Uterus (tissue), 4 donors: ENCODE data around the gene RBBP8NL. TPM values are rescaled to one million over a fixed set of nuclear protein-coding genes. Genes with fewer than 3 reads are reported as not detected.

Experiments
- DNase-seq, 2 donors: peaks; one replicate each; pipeline ENCODE4 v3.0.0-alpha.2; 2019 to 2020
- H3K27ac ChIP-seq, 2 donors: fragments of 200-600 bp; sonication (generic); 1 replicate in 1 of 2; 2 replicates in 1 of 2; pipeline ENCODE4 v1.5.1; 2016 to 2018
- H3K27me3 ChIP-seq, 2 donors: fragments of 200-600 bp; sonication (generic); one replicate each; pipeline ENCODE4 v1.5.1; 2018 to 2019; ENCODE audit warnings: control low read depth in 1 of 2
- H3K36me3 ChIP-seq, 2 donors: fragments of 200-600 bp; sonication (generic); one replicate each; pipeline ENCODE4 v1.5.1; 2019; ENCODE audit warnings: control low read depth in 1 of 2
- H3K4me1 ChIP-seq, 2 donors: fragments of 200-600 bp; sonication (generic); one replicate each; pipeline ENCODE4 v1.5.1; 2018 to 2019; ENCODE audit warnings: control low read depth in 1 of 2
- H3K4me3 ChIP-seq, 2 donors: fragments of 200-600 bp; sonication (generic); 1 replicate in 1 of 2; 2 replicates in 1 of 2; pipeline ENCODE4 v1.5.1; 2018 to 2019; ENCODE audit warnings: mild to moderate bottlenecking in 1 of 2
- H3K9me3 ChIP-seq, 2 donors: fragments of 200-600 bp; sonication (generic); one replicate each; pipeline ENCODE4 v1.5.1; 2019; ENCODE audit warnings: control low read depth in 1 of 2
- POLR2A ChIP-seq, 2 donors: fragments of 450-650 bp; IDR thresholded peaks; one replicate each; pipeline ENCODE4 v1.6.1; 2016; ENCODE audit warnings: antibody characterized with exemption in 2 of 2, mild to moderate bottlenecking in 1 of 2, moderate library complexity in 1 of 2
- intact Hi-C: fragments of 100-400 bp; cut with DNase I; formaldehyde crosslinking; loops from one replicate; pipeline ENCODE4 v1.15.1; 2023; ENCODE audit warnings: low total_unique reads
- total RNA-seq, 4 donors: library from RNA; depleted of rRNA in 3 of 4; stranded (reverse); fragments of >200 nt in 3 of 4; gene quantifications; one replicate each; pipeline versions ENCODE4 v1.1.0 to v1.2.4, GENCODE V29; 2014 to 2023
- TF ChIP-seq, protein P1 (sequence below), 4 experiments: fragments of 200-600 bp in 2 of 4; fragments of 450-650 bp in 2 of 4; sonication (generic) in 2 of 4; IDR thresholded peaks; one replicate each; pipeline ENCODE4 v1.5.1; 2016 to 2019; ENCODE audit warnings: antibody characterized with exemption in 4 of 4, mild to moderate bottlenecking in 2 of 4, moderate library complexity in 1 of 4
- donor health status: DM: yes; HTN: yes; CAD: no.

RBBP8NL gene
- total RNA-seq, 4 donors from 2014 or later, result 0.35 TPM; not detected in 3

- intact Hi-C loops, result no loop called here
- no peak overlapping the region for H3K27ac ChIP-seq
- no peaks in the 10 kb centered on the region for H3K27me3 ChIP-seq
- no peaks in the 10 kb centered on the region for H3K4me1 ChIP-seq
- no peak overlapping the region for H3K4me3 ChIP-seq
- no peaks in the 10 kb centered on the region for H3K36me3 ChIP-seq
- DNase-seq, result no peak
- H3K9me3 ChIP-seq, result no peaks in the 10 kb centered on the region
- TF ChIP-seq, protein P1, sequence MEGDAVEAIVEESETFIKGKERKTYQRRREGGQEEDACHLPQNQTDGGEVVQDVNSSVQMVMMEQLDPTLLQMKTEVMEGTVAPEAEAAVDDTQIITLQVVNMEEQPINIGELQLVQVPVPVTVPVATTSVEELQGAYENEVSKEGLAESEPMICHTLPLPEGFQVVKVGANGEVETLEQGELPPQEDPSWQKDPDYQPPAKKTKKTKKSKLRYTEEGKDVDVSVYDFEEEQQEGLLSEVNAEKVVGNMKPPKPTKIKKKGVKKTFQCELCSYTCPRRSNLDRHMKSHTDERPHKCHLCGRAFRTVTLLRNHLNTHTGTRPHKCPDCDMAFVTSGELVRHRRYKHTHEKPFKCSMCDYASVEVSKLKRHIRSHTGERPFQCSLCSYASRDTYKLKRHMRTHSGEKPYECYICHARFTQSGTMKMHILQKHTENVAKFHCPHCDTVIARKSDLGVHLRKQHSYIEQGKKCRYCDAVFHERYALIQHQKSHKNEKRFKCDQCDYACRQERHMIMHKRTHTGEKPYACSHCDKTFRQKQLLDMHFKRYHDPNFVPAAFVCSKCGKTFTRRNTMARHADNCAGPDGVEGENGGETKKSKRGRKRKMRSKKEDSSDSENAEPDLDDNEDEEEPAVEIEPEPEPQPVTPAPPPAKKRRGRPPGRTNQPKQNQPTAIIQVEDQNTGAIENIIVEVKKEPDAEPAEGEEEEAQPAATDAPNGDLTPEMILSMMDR (IDR thresholded peaks at IDR 0.05), result no peak
- no peak for TF ChIP-seq POLR2A (IDR thresholded peaks at IDR 0.05)
Observed at GRCh38 chr20:62451970-62452369, 24.6 kb upstream of the RBBP8NL start.

GRCh38 chr20:62451156-62451767 is 23.9 kb upstream of the RBBP8NL start:
- intact Hi-C loops, result no loop called here

GRCh38 chr20:62449951-62450691 is 22.8 kb upstream of the RBBP8NL start:
- Histone ChIP-seq H3K9me3 (no peaks in the 10 kb centered on the region), H3K27ac (no peak overlapping the region), H3K27me3 (no peaks in the 10 kb centered on the region), H3K4me1 (no peaks in the 10 kb centered on the region), H3K4me3 (no peak overlapping the region), H3K36me3 (no peaks in the 10 kb centered on the region)
- TF ChIP-seq, protein P1 (IDR thresholded peaks at IDR 0.05), result no peak
- no peak for TF ChIP-seq POLR2A (IDR thresholded peaks at IDR 0.05)
- intact Hi-C loops, result no loop called here
- DNase-seq, result no peak

More at GRCh38 chr20:62451156-62451767, 23.9 kb upstream of the RBBP8NL start:
- H3K4me1 ChIP-seq, result no peaks in the 10 kb centered on the region
- H3K4me3 ChIP-seq, result no peak overlapping the region
- no peaks in the 10 kb centered on the region for H3K27me3 ChIP-seq
- no peak for DNase-seq
- no peaks in the 10 kb centered on the region for H3K36me3 ChIP-seq
- TF ChIP-seq, protein P1 (IDR thresholded peaks at IDR 0.05), result no peak
- TF ChIP-seq POLR2A (IDR thresholded peaks at IDR 0.05), result no peak
- no peak overlapping the region for H3K27ac ChIP-seq
- no peaks in the 10 kb centered on the region for H3K9me3 ChIP-seq

DNA sequence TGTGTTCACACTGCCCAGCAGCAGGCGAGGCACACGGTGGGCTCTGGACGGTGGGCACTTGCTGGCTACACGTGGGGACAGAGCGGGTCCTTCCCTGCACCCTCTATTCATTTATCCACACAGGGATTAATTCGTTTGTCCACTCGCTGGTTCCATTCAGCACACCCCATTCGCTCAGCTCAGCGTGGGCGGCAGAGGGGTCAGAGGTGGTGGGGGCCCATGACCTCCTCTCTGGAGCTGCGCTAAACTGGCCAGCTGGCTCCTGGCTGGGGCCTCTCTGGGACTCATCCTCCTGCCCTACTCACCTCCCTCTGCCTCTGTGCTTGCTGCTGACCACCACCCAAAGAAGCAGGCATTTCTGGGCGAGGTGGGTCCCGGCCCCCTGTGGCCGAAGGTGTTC is 21.4 kb upstream of the RBBP8NL start:
- intact Hi-C loops, result no loop called here
- Histone ChIP-seq H3K36me3 (no peaks in the 10 kb centered on the region), H3K9me3 (no peaks in the 10 kb centered on the region), H3K4me1 (no peaks in the 10 kb centered on the region), H3K27ac (no peak overlapping the region), H3K4me3 (no peak overlapping the region), H3K27me3 (no peaks in the 10 kb centered on the region)
- DNase-seq, result no peak
- TF ChIP-seq, protein P1 (IDR thresholded peaks at IDR 0.05), result no peak

DNA sequence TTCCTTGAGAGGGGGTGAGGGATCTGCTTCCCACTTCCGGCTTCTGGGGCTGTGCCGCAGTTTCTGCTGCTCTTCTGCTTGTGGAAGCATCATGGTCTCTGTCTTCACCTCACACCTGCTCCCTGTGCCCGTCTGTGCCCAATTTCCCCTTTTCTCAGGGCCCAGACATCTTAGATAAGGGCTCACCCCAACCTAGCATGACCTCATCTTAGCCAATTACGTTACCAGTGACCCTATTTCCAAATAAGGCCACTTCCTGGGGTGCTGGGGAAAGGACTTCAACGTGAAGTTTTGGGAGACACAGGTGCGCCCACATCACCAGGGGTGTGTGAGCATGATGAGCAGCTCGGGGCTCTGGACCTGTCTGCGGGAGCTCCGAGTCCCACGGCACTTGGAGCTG is 20.7 kb upstream of the RBBP8NL start:
- H3K27me3 ChIP-seq, result no peaks in the 10 kb centered on the region
- H3K4me1 ChIP-seq, result no peaks in the 10 kb centered on the region
- intact Hi-C loops, result no loop called here
- H3K9me3 ChIP-seq, result no peaks in the 10 kb centered on the region
- DNase-seq, result no peak
- no peak for TF ChIP-seq POLR2A (IDR thresholded peaks at IDR 0.05)
- TF ChIP-seq, protein P1 (IDR thresholded peaks at IDR 0.05), result no peak
- H3K27ac ChIP-seq, result no peak overlapping the region
- no peaks in the 10 kb centered on the region for H3K36me3 ChIP-seq
- no peak overlapping the region for H3K4me3 ChIP-seq
